Measurements from ENCODE around the gene SIX3. TPM values are rescaled to one million over a fixed set of nuclear protein-coding genes. Genes with fewer than 3 reads are reported as not detected.

SIX3 gene
- total RNA-seq, 1 experiment from 2014 or later = 1.4 TPM

GRCh38 chr2:44937688-44938240, 3.7 kb upstream of the SIX3 start:
- DNase-seq = peak; percentile 86 to 91
- BruUV-seq (replicated peaks) = no TSS peak
- H3K9me2 ChIP-seq (ENCODE audit: insufficient read depth) = no peaks in the 10 kb centered on the region
- ChIA-PET CTCF (interaction anchor here (2.2 kb wide), 1 partner anchor 18 kb away, joined by 8 read pairs; no protein-coding TSS in a partner anchor), POLR2A (ENCODE audit: unreplicated experiment) (interaction anchor here (0.6 to 0.7 kb wide), 3 partner anchors 11 to 1811 kb away, joined by 3 to 10 read pairs (median 7); no protein-coding TSS in a partner anchor)
- no peaks in the 10 kb centered on the region; the same call in 1 of the 2 replicates for H3K36me3 ChIP-seq (ENCODE audit: low read depth)
- peak overlapping the region; percentile 91 for H2AFZ ChIP-seq
- no peaks in the 10 kb centered on the region for H4K20me1 ChIP-seq (ENCODE audit: insufficient read depth)
- peak overlapping the region; percentile 77 for H3K27ac ChIP-seq
- peak overlapping the region; percentile 88 for H3K4me3 ChIP-seq
- peaks cover 36% of the 10 kb centered on the region for H3K79me2 ChIP-seq (ENCODE audit: low read depth)
- H3K4me1 ChIP-seq (replicated peaks; ENCODE audit: insufficient read depth) = peaks cover 25% of the 10 kb centered on the region
- intact Hi-C loops (cut with micrococcal nuclease; ENCODE audit: unreplicated experiment) = loop anchor here (1.0 to 5.0 kb wide), 2 partner anchors 390 to 458 kb away; no protein-coding TSS in a partner anchor
- H3K9me3 ChIP-seq (ENCODE audit: insufficient read depth, low read depth) = no peaks in the 10 kb centered on the region
- H3K27me3 ChIP-seq (ENCODE audit: insufficient read depth, low read depth) = no peaks in the 10 kb centered on the region
- H3F3A ChIP-seq (ENCODE audit: insufficient read depth, low read depth) = peaks cover 17% of the 10 kb centered on the region; the same call in 1 of the 2 replicates
- TF ChIP-seq, protein P1, sequence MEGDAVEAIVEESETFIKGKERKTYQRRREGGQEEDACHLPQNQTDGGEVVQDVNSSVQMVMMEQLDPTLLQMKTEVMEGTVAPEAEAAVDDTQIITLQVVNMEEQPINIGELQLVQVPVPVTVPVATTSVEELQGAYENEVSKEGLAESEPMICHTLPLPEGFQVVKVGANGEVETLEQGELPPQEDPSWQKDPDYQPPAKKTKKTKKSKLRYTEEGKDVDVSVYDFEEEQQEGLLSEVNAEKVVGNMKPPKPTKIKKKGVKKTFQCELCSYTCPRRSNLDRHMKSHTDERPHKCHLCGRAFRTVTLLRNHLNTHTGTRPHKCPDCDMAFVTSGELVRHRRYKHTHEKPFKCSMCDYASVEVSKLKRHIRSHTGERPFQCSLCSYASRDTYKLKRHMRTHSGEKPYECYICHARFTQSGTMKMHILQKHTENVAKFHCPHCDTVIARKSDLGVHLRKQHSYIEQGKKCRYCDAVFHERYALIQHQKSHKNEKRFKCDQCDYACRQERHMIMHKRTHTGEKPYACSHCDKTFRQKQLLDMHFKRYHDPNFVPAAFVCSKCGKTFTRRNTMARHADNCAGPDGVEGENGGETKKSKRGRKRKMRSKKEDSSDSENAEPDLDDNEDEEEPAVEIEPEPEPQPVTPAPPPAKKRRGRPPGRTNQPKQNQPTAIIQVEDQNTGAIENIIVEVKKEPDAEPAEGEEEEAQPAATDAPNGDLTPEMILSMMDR (conservative IDR thresholded peaks at IDR 0.05) = no peak; the same call in 1 of the 2 replicates
- TF ChIP-seq EZH2 (IDR thresholded peaks at IDR 0.05; ENCODE audit: low read depth) = no peak
- peak overlapping the region; percentile 89 for H3K4me2 ChIP-seq

DNA sequence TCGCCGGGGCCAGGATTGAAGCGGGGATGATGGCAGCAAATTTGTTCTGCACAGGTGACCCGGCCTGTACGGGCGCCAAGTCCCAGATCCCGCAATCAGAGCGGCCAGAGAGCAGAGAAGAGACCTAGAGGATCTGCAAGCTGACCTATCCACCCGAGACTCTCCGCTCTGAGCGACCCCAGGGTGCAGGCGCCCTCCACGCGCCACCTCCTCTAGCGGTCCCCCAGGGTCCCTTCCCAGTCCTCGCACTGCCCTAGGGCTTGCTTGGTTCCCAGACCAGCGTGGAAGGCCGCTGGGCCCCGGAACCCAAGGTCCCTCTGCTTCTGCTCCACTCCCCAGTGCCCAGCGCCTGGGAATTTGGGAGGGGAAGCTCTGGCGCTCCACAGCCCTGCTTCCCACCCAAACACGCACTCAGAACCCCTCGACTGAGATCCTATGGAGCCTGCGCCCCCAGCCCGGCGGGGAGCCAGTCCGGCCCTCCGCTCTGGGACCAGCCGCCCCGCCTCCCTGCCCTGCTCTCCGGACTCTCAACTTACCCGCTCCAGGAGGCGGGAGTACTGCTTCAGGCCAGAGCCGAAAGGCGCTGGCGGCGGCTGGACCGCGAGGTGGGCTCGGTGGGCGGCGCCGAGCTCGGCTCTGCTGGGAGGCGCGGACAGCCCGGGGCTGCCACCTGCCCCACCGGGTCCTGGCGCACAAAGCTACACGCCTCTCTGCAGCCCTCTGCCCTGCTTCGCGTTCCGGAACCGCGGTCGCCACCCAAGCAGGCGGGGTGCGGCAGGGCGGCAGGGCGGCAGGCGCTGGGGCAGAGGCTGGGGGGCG, 3.0 kb upstream of the SIX3 start:
- Histone ChIP-seq H3F3A (ENCODE audit: insufficient read depth, low read depth) (peaks cover 17% of the 10 kb centered on the region; the same call in 1 of the 2 replicates), H4K20me1 (ENCODE audit: insufficient read depth) (no peaks in the 10 kb centered on the region), H3K9me2 (ENCODE audit: insufficient read depth) (no peaks in the 10 kb centered on the region), H3K27ac (peak overlapping the region; percentile 77), H3K4me1 (replicated peaks; ENCODE audit: insufficient read depth) (peaks cover 25% of the 10 kb centered on the region), H2AFZ (peak overlapping the region; percentile 91), H3K27me3 (ENCODE audit: insufficient read depth, low read depth) (no peaks in the 10 kb centered on the region), H3K4me2 (peak overlapping the region; percentile 89), H3K36me3 (ENCODE audit: low read depth) (no peaks in the 10 kb centered on the region; the same call in 1 of the 2 replicates), H3K4me3 (peak overlapping the region; percentile 88), H3K79me2 (ENCODE audit: low read depth) (peaks cover 43% of the 10 kb centered on the region), H3K9me3 (ENCODE audit: insufficient read depth, low read depth) (no peaks in the 10 kb centered on the region)
- POLR2A ChIA-PET (ENCODE audit: unreplicated experiment) = interaction anchor here (0.7 kb wide), 2 partner anchors 1365 to 1810 kb away, joined by 3 read pairs; no protein-coding TSS in a partner anchor
- TF ChIP-seq EZH2 (IDR thresholded peaks at IDR 0.05; ENCODE audit: low read depth) = no peak
- TF ChIP-seq, protein P1 (conservative IDR thresholded peaks at IDR 0.05) = no peak
- CTCF ChIA-PET = interaction anchor here (0.6 to 2.2 kb wide), 3 partner anchors 17 to 459 kb away, joined by 3 to 8 read pairs (median 4); no protein-coding TSS in a partner anchor
- BruUV-seq (replicated peaks) = TSS peak; percentile 97
- intact Hi-C loops (cut with micrococcal nuclease; ENCODE audit: unreplicated experiment) = loop anchor here (1.0 to 5.0 kb wide), 2 partner anchors 391 to 459 kb away; no protein-coding TSS in a partner anchor
- DNase-seq = peak; percentile 69 to 71

All from PC-9 (cell line).